ENCODE measurements around the gene ECM2.

The ECM2 gene

GRCh38 chr9:92496396-92497176, 39.2 kb downstream of the ECM2 start:
- DNase-seq = no peak

DNA sequence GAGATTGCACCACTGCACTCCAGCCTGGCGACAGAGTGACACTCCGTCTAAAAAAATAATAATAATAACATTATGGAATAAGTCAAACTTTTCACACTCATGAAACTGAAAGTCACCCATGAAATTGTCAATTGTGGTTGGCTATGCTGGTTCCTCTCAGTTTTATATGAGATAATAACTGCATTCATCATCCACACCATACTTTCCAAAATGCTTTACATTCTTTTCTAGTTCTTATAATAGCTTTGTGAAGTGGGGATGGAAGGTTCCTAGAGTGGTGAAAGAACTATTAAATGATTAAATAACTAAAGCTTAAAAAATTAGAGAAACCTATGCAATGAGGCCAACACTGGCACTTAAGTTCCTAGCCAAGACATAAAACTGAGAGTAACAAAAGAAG, 40.9 kb downstream of the ECM2 start:
- DNase-seq = no peak

- no peak for DNase-seq
Observed at GRCh38 chr9:92493749-92494387, 41.9 kb downstream of the ECM2 start.

- DNase-seq = no peak
Observed at GRCh38 chr9:92492781-92493401, 42.9 kb downstream of the ECM2 start.

GRCh38 chr9:92488681-92489550, 46.9 kb downstream of the ECM2 start:
- no peak for DNase-seq

GRCh38 chr9:92486371-92486770, 49.4 kb downstream of the ECM2 start:
- no peak for DNase-seq

DNA sequence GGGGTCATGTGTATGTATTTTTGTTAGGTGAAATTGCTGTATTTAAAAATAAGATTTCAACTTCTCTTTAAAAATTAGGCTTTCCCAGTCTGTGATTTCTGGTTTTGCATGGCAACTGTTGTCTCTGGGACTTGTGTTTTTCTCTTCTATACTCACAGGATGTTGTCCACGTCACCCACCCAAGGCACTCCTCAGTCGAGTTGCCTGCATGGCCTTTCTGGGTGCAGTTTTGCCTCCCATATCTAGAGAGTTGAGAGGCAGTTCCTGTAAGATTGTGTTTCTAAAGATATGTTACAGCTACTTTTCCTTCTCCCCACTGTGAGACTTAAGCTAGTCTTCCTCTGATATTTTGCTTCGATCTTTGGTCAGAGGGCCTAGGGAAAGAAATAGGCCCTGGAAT, 51.2 kb downstream of the ECM2 start:
- no peak for DNase-seq

DNA sequence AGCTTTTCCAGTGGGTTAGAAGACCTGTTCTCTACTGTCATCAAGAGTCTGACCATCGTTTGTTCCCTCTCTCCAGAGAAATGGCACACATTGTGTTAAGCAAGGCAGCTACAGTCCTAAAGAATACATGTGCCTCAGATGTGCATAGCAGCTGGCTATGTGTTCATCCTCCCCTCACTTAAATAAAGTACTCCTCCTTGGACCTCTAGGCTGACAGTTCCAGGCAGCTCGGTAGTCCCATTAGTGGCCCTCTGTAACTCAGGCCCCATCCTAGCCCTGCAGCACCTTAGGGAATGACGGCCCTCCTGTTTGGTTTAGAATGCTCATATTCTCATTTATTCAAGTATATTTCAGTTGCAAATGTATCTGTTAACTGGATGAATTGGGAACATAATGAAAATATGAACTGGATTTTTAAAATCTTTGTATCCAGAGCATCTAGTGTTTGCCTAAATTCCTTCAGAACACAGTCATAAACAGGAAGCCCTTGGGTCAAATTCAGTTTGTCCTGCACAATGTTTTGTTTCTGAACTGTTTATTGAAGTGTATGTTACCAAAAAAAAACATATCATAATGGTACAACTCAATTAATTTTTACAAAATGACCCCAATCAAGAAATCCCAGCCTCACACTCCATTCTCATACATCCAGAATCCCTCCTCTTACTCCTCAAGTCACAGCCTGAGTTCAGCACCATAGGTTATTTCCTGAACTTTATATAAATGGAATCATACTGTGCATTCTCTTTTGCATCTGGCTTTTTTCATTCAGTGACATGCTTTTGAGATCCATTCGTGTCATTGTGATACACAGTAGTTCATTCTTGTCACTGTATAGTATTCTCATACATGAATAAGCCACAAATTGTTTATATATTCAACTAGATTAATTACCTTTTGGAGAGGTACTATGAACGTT, 51.9 kb downstream of the ECM2 start:
- no peak for DNase-seq

DNA sequence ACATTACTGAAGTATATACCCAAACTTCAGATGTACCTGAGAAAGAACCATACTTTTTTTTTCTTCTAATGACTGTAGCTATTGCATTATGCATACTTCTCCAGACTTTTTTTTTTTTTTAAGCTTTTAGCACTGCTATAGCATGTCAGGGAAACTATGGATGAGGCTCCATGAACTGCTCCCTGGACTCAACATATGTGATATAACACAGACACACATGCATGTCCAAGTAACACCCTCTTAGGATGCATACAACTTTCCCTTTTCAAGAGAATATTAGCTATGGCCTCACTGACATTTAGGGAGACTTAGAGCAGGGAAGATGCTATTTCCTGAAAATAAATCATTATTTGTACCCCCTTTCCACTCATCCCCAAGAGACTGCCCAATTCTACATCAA, 53.0 kb downstream of the ECM2 start:
- DNase-seq = no peak

DNA sequence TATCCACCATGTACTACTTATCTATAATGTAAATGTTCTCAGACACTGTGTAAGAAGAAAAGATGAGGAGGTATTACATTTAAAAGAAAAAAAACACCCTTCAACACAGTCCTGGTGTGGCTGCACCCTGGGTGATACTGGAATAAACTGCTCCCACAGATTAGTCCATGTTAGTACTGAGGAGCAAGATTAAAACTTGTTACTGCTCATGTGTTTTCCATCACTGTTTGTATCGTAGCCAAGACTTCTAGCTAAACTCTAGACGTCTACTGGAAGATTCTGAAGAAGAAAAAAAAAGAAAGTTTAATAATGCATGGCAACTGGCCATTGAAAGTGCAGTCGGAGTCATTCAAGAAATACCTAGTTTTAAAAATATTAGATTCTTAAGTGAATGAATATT, 53.5 kb downstream of the ECM2 start, which contains the start of gene ASPN:
TSS of gene ASPN (minus strand) at position 178 of the 400 bp plus-strand sequence.
- DNase-seq = no peak

- no peak for DNase-seq
Observed at GRCh38 chr9:92480986-92481633, 54.7 kb downstream of the ECM2 start.

DNA sequence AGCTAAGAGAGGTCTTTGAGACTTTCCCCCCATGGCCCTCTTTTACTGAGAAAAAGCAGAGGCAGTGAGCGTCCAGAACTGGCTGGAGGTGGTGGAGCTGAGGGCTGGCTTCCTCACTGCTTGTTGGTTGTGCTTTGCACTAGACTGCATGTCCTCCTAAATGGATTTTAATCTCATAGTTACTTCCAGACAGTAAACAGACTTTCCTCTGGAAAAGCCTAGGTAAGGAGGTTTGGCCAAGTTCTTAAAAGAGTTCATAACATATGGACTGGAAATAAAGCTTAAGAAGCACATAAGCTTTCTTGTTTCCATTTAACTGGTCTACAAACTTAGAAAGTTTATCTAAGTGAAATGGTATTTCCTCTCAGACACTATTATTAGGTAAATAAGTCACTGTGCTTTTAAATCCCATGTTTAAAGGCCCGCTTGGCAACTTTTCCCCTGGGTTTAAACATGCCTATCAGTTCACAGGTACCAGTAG, 55.5 kb downstream of the ECM2 start:
- DNase-seq = no peak

- DNase-seq = no peak
Observed at GRCh38 chr9:92479346-92479745, 56.4 kb downstream of the ECM2 start.

- no peak for DNase-seq
Observed at GRCh38 chr9:92478783-92479182, 57.0 kb downstream of the ECM2 start.

- no peak for DNase-seq
Observed at GRCh38 chr9:92476962-92477361, 58.8 kb downstream of the ECM2 start.

- no peak for DNase-seq
Observed at GRCh38 chr9:92474587-92474986, 61.2 kb downstream of the ECM2 start.

- no peak for DNase-seq
Observed at GRCh38 chr9:92468206-92468605, 67.6 kb downstream of the ECM2 start.

DNA sequence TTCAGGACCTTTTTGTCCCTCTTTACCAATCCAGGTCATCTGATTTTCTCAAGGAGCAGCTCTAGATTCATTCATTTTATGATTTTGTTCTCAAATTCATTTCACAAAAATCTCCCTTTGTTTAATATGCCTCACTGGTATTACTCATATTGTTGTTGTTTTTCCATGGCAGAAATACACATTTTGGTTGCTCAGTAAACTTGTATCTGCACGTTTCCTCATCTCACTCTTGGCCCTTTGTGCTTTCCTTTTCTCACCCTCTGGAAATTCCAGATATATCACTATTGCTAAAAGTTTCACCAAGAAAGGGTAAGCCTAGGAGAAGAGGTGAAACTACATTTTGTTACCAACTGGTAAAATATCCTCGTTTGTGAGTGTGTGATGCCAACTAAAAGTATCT, 68.3 kb downstream of the ECM2 start:
- no peak for DNase-seq

DNA sequence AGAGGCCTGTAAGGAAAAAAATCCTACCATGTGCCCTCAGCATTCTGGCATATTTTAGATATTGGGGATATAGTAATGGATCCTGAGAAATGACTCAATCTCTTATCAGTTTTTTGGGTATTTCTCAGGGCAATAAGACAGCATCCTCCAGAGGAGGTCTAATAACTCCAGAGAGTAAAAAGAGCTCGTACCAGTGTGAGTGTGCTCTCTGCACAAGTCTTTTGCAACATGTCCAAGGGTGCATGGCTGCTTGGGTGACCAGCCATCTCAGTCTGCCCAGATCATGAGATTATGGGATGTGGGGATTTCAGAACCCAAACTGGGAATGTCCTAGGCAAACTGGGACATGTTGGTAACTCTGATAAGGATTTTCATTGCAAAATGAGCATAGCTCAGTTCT, 68.7 kb downstream of the ECM2 start:
- DNase-seq = no peak

- no peak for DNase-seq
Observed at GRCh38 chr9:92463984-92464383, 71.8 kb downstream of the ECM2 start.

DNA sequence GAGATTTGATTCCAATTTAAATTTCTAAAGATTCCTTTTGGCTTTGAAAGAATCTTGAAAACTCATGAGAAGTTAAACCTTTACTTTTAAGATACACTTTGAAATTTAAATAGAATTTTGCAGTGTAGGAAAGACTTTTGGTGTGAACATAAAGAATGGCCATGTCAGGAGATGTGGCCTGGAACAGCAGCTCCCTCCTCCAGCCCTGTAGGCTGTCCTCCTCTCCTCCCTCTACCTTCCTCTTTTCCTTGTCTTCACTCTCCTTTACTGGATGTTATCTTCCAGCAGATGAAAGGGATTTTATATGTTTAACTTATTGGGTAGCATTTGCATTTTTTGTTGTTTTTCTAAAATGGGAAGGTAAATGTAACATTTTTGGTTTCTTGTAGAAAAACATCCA, 72.4 kb downstream of the ECM2 start:
- DNase-seq = no peak
